LoVo (cell line): Measurements from ENCODE around the gene IGDCC3.
"Not testable (repeated sequence)": the region's sequence is repeated elsewhere in the genome, so short reads cannot be mapped to it uniquely, and the experiment has no call there.

Source experiments
- DNase-seq: peaks from one replicate; pipeline ENCODE4 v3.0.0-alpha.2; 2016; ENCODE audit warnings: low spot score

Gene IGDCC3

GRCh38 chr15:65370885-65371284 is 6.9 kb downstream of the IGDCC3 start:
- no peak for DNase-seq

GRCh38 chr15:65369651-65370050 is 8.2 kb downstream of the IGDCC3 start:
- DNase-seq = no peak

GRCh38 chr15:65369212-65369547 is 8.6 kb downstream of the IGDCC3 start:
- no peak for DNase-seq

GRCh38 chr15:65368302-65369211 is 9.2 kb downstream of the IGDCC3 start:
- no peak for DNase-seq

GRCh38 chr15:65366122-65366892 is 11.5 kb downstream of the IGDCC3 start:
- no peak for DNase-seq

- no peak for DNase-seq
Measured at GRCh38 chr15:65365229-65365628, 12.6 kb downstream of the IGDCC3 start.

GRCh38 chr15:65363766-65364165 is 14.0 kb downstream of the IGDCC3 start:
- no peak for DNase-seq

- no peak for DNase-seq
Measured at GRCh38 chr15:65363306-65363705, 14.5 kb downstream of the IGDCC3 start.

- DNase-seq = no peak
Measured at GRCh38 chr15:65362491-65362890, 15.3 kb downstream of the IGDCC3 start.

GRCh38 chr15:65361708-65362459 is 15.9 kb downstream of the IGDCC3 start:
- DNase-seq = no peak

- no peak for DNase-seq
Measured at GRCh38 chr15:65360506-65360905, 17.3 kb downstream of the IGDCC3 start.

- DNase-seq = no peak
Measured at GRCh38 chr15:65355988-65356353, 21.8 kb downstream of the IGDCC3 start.

GRCh38 chr15:65355173-65355987 is 22.4 kb downstream of the IGDCC3 start:
- no peak for DNase-seq

- no peak for DNase-seq
Measured at GRCh38 chr15:65354835-65355172, 23.0 kb downstream of the IGDCC3 start.

- DNase-seq = not testable (repeated sequence)
Measured at GRCh38 chr15:65351972-65352371, 25.8 kb downstream of the IGDCC3 start.

- DNase-seq = no peak
Measured at GRCh38 chr15:65349338-65349737, 28.5 kb downstream of the IGDCC3 start.

- DNase-seq = not testable (repeated sequence)
Measured at GRCh38 chr15:65347756-65348155, 30.0 kb downstream of the IGDCC3 start.

GRCh38 chr15:65346856-65347598 is 30.8 kb downstream of the IGDCC3 start:
- DNase-seq = no peak

- DNase-seq = no peak
Measured at GRCh38 chr15:65344914-65345275, 32.9 kb downstream of the IGDCC3 start.

- no peak for DNase-seq
Measured at GRCh38 chr15:65344214-65344913, 33.4 kb downstream of the IGDCC3 start.
